GM19397 (cell line): ENCODE results near the gene ELF5.

ENCODE experiments used
- ATAC-seq: cut with Tn5 transposase; IDR thresholded peaks from one replicate; pipeline ENCODE4 v1.9.1; 2021; ENCODE audit warnings: mild to moderate bottlenecking, moderate library complexity; ENCODE audit not compliant: unreplicated experiment

ELF5 gene

GRCh38 chr11:34493926-34494595 lies 19.5 kb downstream of the ELF5 start:
- no peak for ATAC-seq

GRCh38 chr11:34493468-34493867 lies 20.1 kb downstream of the ELF5 start:
- no peak for ATAC-seq

GRCh38 chr11:34492806-34493414 lies 20.7 kb downstream of the ELF5 start:
- ATAC-seq, result no peak

GRCh38 chr11:34490304-34490703 lies 23.3 kb downstream of the ELF5 start:
- ATAC-seq, result no peak

GRCh38 chr11:34488855-34489557 lies 24.6 kb downstream of the ELF5 start:
- no peak for ATAC-seq

- ATAC-seq, result no peak
Measured at GRCh38 chr11:34487430-34487829, 26.2 kb downstream of the ELF5 start.

- ATAC-seq, result no peak
Measured at GRCh38 chr11:34483106-34483874, 30.3 kb downstream of the ELF5 start.

- ATAC-seq, result no peak
Measured at GRCh38 chr11:34481307-34481706, 32.3 kb downstream of the ELF5 start.

GRCh38 chr11:34480314-34480713 lies 33.3 kb downstream of the ELF5 start:
- no peak for ATAC-seq

- ATAC-seq, result no peak
Measured at GRCh38 chr11:34478845-34479663, 34.5 kb downstream of the ELF5 start.

GRCh38 chr11:34476849-34477248 lies 36.7 kb downstream of the ELF5 start:
- ATAC-seq, result no peak

- ATAC-seq, result no peak
Measured at GRCh38 chr11:34475656-34476055, 37.9 kb downstream of the ELF5 start.

- no peak for ATAC-seq
Measured at GRCh38 chr11:34473603-34474169, 39.9 kb downstream of the ELF5 start.

GRCh38 chr11:34468209-34468841 lies 45.3 kb downstream of the ELF5 start:
- no peak for ATAC-seq

- no peak for ATAC-seq
Measured at GRCh38 chr11:34466802-34467488, 46.6 kb downstream of the ELF5 start.

- ATAC-seq, result no peak
Measured at GRCh38 chr11:34464591-34465051, 49.0 kb downstream of the ELF5 start.

GRCh38 chr11:34461215-34461614 lies 52.4 kb downstream of the ELF5 start:
- no peak for ATAC-seq

- ATAC-seq, result no peak
Measured at GRCh38 chr11:34460278-34460677, 53.3 kb downstream of the ELF5 start.

GRCh38 chr11:34459507-34460162 lies 54.0 kb downstream of the ELF5 start:
- no peak for ATAC-seq
